ENCODE measurements around the gene RAE1.

RAE1 gene

GRCh38 chr20:57372581-57373350, 21.7 kb downstream of the RAE1 start:
- DNase-seq, result no peak

DNA sequence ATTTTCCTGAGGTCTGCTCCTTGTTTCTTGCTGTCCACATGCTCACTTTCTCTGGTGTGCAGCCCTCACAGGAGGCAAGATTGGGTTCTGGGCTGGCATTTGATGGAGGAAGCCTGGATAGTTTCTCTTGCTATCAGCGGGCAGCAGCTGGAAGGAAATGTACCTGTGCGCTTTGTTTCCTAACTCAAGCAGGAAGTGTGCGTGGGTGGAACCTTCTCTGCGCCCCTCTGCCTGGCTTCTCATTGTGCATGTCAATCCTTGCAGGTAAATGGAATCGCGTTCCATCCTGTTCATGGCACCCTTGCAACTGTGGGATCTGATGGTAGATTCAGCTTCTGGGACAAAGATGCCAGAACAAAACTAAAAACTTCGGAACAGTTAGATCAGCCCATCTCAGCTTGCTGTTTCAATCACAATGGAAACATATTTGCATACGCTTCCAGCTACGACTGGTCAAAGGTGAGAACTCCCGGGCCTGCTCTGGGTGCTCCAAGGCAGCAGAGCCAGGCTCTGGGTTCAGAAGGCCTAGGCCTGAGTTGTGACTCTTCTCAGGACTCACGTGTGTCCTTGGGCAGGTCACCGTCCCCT, 23.4 kb downstream of the RAE1 start:
- DNase-seq, result no peak

- DNase-seq, result no peak
Observed at GRCh38 chr20:57374931-57375651, 24.0 kb downstream of the RAE1 start.

DNA sequence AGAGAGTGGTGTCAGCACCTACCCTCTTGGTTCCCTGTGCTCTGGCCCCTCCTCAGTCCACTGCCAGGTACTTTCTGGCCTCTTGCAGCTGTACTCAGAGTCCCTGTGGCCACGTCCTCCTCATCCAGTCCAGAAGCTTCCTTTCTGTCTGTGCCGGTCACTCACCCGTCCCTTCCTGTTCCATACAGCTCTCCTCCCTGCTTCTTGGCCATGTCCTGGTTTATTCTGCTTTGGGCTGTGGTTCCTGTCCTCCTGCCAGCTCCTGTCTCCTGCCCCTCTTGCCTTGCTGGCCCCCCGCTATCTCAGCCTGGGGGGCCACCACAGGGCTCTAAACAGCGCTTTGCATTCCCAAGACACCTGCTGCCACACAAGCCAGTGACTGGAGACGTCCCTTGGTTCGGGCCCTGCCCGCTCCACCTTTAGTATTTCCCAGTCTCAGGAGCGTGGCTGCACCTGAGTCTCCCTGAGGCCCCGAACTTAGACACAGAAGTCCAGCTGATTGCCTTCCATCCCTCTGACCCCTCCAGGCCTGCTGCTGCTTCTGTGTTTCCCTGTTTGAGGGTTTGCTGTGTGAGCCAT, 24.7 kb downstream of the RAE1 start:
- no peak for DNase-seq

DNA sequence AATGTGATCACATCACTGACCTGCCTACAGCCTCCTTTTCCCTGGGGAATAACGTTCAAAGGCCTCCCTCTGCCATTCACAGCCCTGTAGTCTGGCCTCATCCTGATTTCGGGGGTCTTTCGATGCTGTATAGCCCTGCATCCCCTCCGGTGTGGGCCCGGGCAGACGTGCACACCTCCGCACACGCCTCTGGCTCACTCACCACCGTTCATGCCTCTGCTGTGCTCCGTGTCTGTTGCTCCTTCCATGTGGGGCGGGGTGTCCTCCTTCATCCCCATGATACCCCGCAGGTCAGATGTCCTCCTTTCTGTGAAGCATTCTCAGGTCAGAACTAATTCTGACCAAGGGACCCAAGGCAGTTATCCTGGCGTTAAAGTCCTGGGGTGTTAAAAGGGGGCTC, 26.3 kb downstream of the RAE1 start:
- DNase-seq, result no peak

- DNase-seq, result no peak
Observed at GRCh38 chr20:57378107-57378506, 27.1 kb downstream of the RAE1 start.

- DNase-seq, result no peak
Observed at GRCh38 chr20:57378646-57379262, 27.7 kb downstream of the RAE1 start.

DNA sequence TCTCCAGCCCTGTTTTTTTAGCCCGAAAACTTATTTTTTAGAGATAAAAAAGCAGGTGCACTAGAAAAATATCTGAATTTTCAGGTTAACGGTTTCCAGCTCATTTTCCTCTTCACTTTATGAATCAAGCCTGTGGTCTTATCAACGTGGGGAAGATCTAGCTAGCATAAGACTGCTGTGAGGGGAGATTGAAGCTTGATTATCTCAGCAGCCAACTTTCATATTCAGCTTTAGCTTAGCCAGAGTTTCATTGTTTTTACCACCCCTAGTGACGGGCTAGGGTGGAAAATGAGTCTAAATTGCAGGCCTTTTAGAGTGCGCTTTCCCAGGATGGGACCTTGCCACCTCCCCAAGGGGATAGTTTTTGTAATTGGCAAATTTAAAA, 28.2 kb downstream of the RAE1 start:
- DNase-seq, result no peak

DNA sequence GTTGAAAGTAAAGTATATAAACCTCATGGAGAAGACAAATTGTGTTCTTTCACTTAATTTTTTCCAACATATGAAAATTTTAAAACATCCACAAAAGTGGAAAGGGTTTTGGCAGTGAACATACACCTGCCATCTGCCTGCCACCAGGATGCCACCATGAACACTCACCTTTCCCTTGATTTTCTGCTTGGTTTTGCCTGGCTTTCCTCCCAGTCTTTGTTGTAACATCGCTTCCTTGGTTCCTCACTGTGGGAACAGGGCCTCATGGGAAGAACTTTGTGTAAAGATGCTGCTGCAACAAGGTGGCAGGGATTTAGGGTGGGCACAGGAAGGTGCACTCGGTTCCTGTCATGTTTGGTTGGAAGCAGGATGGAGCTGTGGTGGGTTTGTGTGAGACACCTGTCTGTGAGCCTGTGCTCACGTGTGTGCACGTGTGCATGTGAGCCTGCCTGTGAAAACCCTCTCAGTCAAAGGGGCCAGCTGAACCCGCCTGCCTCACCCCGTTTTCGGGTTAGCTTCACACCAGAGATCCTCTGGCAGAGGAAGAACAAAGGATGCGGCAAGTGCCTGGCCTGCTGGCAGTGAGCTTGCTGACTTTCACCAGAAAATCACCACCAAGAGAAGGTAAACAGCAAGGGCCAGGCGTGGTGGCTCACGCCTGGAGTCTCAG, 29.2 kb downstream of the RAE1 start:
- DNase-seq, result no peak

DNA sequence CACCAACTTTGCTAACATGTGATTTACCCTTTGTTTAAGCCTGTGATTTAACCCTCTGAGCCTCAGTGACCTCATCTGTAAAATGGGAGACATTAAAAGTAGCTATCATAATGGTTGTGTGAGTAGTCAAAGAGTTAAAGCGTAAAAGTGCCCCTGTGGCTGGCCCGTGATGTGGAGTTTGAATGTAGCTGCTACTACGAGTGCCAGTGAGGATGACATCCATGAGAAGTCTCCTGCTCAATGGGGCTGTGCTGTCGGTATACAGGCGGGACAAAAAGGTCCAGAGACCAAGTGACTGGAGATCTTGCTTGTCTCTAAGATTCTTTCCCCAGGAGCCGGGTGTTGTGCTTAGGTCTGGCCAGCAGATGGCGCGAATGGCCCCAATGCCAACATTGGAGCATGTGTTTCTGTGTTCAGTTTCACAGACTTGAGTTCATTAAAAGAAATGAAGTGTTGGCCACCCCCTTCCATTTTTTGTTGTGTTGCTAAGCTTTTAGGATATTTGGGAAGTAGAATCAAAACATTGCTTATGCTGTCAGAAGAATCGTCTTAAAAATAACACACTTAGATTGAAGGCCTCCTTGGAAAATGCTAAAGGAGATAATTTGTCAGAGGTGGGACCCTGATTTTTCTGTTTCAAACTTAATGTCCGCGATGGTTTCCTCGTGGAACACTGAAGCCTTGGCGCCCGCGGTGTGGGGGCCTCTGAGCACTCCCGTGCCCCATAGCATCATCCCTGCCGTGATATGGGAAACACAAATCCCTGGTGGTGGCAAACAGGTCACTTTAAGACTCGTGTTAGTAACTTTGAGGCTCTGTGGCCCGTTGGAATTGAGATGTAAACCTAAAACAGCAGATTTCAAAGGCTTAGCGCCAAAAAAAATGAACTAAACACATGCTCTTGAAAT, 30.8 kb downstream of the RAE1 start:
- no peak for DNase-seq

DNA sequence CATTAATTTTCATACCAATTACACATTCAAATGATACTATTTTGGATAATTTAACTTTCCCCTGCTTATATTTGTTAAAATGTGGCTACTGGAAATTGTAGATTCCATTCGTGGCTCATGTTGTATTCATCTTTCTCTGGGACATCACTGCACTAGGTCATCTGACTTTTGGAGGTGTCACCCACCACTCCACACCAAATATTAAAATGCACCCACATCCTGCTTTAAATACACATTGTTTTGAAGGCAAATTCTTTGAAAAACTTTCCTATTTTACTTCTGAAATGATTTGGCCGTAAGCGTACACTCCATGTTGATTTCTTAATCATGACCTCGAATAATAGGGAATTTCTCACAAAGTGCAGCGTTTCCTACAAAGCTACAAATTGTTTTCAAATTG, 31.5 kb downstream of the RAE1 start:
- no peak for DNase-seq

GRCh38 chr20:57383447-57384347, 32.6 kb downstream of the RAE1 start:
- no peak for DNase-seq

DNA sequence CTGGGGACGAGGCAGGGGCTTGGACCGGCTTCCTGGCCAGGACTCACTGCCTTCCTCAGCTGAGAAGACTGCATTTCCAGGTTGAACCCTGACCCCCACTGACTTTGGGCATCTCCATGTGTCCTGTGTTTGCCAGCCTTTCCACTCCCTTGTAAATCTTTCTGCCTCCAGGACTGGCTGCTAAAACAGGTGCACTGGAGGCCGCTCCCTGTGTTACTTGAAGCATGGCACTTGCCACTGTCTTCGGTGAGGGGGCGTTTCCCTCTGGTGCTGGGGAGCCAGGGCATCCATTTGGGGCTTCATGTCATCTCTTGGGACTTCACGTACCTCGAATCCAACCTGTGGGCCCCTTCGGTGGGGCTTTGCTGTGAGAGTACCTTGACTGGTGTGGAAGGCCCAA, 33.4 kb downstream of the RAE1 start:
- DNase-seq, result no peak

DNA sequence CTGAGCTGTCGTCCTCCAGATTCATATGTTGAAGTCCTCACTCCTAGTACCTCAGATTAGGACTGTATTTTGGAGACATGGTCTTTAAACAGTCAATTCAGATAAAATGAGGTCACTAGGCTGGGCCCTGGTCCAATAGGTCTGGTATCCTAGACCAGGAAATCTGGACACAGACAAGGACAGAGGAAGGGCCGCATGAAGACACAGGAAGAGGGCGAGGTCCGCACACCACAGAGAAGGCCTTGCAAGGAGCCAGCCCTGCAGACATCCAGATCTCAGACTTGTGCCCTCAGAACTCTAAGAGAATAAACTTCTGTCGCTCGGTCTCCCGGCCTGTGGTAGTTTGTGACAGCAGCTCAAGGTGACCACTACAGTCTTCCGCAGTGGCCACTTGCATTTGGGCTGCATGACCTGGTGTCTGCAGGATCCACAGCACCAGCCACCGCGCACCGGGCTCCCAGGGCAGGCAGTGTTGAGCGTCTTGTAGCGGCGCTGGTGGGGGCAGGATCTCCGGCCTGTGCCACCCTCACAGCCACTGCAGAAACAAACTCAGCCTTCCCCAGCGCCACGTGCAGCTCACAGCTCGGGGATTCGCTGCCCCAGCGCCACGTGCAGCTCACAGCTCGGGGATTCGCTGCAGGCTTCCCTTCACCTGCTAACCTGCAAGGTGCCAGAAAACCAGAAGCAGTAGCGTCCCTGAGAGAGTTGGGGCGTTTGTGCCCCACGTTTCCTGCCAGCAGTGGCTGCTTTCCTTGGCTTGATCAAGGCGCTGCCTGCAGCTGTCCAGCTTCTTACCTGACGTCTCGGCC, 34.1 kb downstream of the RAE1 start:
- no peak for DNase-seq

DNA sequence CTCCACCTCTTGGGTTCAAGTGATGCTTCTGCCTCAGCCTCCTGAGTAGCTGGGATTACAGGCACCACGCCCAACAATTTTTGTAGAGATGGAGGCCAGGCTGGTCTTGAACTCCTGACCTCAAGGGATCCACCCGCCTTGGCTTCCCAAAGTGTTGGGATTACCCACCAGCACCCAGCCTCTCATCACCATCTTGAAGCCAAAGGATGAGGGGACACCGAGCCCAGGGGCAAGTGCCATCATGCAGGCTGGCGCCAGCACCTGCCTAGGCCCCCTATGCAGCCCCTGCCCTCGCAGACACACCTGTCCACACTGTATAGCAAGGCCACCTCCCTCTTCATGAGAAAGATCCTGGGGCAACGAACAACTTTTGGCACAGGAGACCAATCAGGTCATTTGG, 34.9 kb downstream of the RAE1 start:
- DNase-seq, result no peak

GRCh38 chr20:57386762-57387161, 35.7 kb downstream of the RAE1 start:
- no peak for DNase-seq

DNA sequence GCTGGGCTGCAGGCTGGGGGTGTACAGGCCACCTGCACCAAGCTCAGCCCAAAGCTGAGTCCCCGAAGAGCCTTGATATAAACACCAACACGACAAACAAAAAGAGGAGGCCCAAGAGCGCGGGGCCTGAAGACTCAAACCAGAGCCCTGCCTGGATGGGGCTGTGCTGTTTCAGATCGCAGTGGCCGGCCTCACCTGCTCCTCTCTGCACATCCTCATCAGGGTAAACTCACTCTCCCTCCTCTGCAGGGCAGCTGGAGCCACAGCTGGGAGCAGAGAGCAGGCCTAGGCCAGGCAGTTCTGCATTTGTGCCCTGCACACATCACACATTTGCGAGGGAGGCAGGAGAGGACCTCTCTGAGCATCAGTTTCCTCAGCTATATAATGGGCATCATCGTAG, 36.4 kb downstream of the RAE1 start:
- no peak for DNase-seq

- no peak for DNase-seq
Observed at GRCh38 chr20:57387945-57388371, 36.9 kb downstream of the RAE1 start.

DNA sequence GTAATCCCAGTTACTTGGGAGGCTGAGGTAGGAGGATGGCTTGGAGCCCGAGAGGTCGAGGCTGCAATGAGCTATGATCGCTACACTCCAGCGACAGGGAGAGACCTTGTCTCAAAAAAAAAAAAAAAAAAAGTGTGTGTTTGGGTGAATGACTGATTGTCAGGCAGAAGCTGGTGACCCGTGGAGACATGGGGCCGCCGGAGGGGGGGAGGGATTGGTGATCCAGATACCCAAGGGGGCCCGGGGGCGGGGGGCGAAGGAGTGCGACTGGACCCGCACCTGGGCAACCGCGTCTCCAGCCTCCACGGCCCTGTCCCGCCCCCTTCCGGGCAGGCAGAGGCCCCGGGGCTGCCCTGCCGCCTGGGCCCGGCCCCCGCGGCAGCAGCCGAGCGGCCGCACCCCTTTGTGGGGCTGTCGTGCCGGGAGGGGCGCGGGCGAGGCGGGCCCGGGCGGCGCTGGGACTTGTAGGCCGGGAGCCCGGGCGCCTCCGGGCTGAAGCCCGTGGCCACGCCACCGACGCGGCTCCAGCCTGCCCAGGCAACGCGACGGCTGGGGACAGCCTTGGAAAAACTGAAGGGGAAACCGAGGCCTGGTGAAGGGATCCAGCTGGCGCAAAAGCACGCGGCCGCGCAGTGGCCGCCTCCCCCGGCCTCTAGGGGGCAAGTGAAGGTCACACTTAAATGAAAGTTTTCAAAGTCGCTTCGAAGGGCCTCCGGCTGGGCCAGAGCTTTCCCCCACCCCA, 38.1 kb downstream of the RAE1 start:
- no peak for DNase-seq
